Liver (tissue), 9 donors: ENCODE data around the gene INPP5F. TPM values are rescaled to one million over a fixed set of nuclear protein-coding genes. Genes with fewer than 3 reads are reported as not detected.

Source experiments
- DNase-seq: peaks from one replicate; pipeline ENCODE4 v3.0.0-alpha.2; 2017; ENCODE audit warnings: low spot score
- H3K27ac ChIP-seq, 2 donors: one replicate each; pipeline ENCODE4 v1.7.0; 2013; ENCODE audit warnings: inconsistent platforms in 2 of 2, low read length in 2 of 2, control low read depth in 1 of 2, low read depth in 1 of 2, mild to moderate bottlenecking in 1 of 2
- H3K27me3 ChIP-seq, 4 donors: one replicate each; pipeline versions ENCODE4 v1.6.1 to v1.7.0; 2013; ENCODE audit warnings: low read length in 3 of 4, inconsistent platforms in 1 of 4, mild to moderate bottlenecking in 1 of 4, moderate library complexity in 1 of 4; ENCODE audit not compliant: control insufficient read depth in 4 of 4, insufficient read depth in 4 of 4
- H3K36me3 ChIP-seq, 4 donors: one replicate each; pipeline versions ENCODE4 v1.6.1 to v1.7.0; 2013; ENCODE audit warnings: low read length in 3 of 4, mild to moderate bottlenecking in 3 of 4, low read depth in 1 of 4, moderate library complexity in 1 of 4; ENCODE audit not compliant: control insufficient read depth in 4 of 4, insufficient read depth in 3 of 4
- H3K4me1 ChIP-seq, 4 donors: one replicate each; pipeline versions ENCODE4 v1.6.1 to v1.7.0; 2013; ENCODE audit warnings: low read length in 3 of 4, mild to moderate bottlenecking in 3 of 4, moderate library complexity in 1 of 4; ENCODE audit not compliant: control insufficient read depth in 4 of 4, insufficient read depth in 4 of 4
- H3K4me3 ChIP-seq, 3 donors: one replicate each; pipeline versions ENCODE4 v1.6.1 to v1.7.0; 2013; ENCODE audit warnings: low read length in 3 of 3, control low read depth in 1 of 3, low read depth in 1 of 3, mild to moderate bottlenecking in 1 of 3
- H3K9ac ChIP-seq, 2 donors: one replicate each; pipeline ENCODE4 v1.7.0; 2013; ENCODE audit warnings: low read length in 2 of 2, mild to moderate bottlenecking in 2 of 2, moderate library complexity in 2 of 2, control low read depth in 1 of 2, low read depth in 1 of 2
- H3K9me3 ChIP-seq, 4 donors: one replicate each; pipeline versions ENCODE4 v1.6.1 to v1.7.0; 2013; ENCODE audit warnings: low read length in 3 of 4; ENCODE audit not compliant: control insufficient read depth in 4 of 4
- ATF3 ChIP-seq: IDR thresholded peaks from 2 replicates; pipeline ENCODE4 v1.6.1; 2016; ENCODE audit warnings: antibody characterized with exemption
- CTCF ChIP-seq: fragments of 150-350 bp; IDR thresholded peaks from 2 replicates; pipeline ENCODE4 v1.5.1; 2017; ENCODE audit warnings: improper control_type of control experiment, low read depth, low read length; ENCODE audit not compliant: missing input control
- EGR1 ChIP-seq, 2 donors: IDR thresholded peaks; 2 replicates each; pipeline ENCODE4 v1.6.1; 2016 to 2018; ENCODE audit warnings: antibody characterized with exemption in 2 of 2, low read depth in 2 of 2
- FOXA1 ChIP-seq: IDR thresholded peaks from 2 replicates; pipeline ENCODE4 v1.6.1; 2016; ENCODE audit warnings: antibody characterized with exemption
- FOXA2 ChIP-seq: IDR thresholded peaks from 2 replicates; pipeline ENCODE4 v1.6.1; 2016; ENCODE audit warnings: antibody characterized with exemption
- GABPA ChIP-seq, 2 donors: IDR thresholded peaks in 1 of 2; conservative IDR thresholded peaks in 1 of 2; 2 replicates each; pipeline ENCODE4 v1.6.1; 2016; ENCODE audit warnings: antibody characterized with exemption in 2 of 2, mild to moderate bottlenecking in 1 of 2, moderate library complexity in 1 of 2
- HNF4A ChIP-seq, 2 donors: conservative IDR thresholded peaks; 2 replicates each; pipeline ENCODE4 v1.6.1; 2016; ENCODE audit warnings: antibody characterized with exemption in 2 of 2, mild to moderate bottlenecking in 2 of 2
- HNF4G ChIP-seq: IDR thresholded peaks from 2 replicates; pipeline ENCODE4 v1.6.1; 2016; ENCODE audit warnings: antibody characterized with exemption
- JUND ChIP-seq, 2 donors: IDR thresholded peaks; 2 replicates each; pipeline ENCODE4 v1.6.1; 2016; ENCODE audit warnings: antibody characterized with exemption in 2 of 2
- MAX ChIP-seq: IDR thresholded peaks from 2 replicates; pipeline ENCODE4 v1.6.1; 2016; ENCODE audit warnings: antibody characterized with exemption
- NR2F2 ChIP-seq: IDR thresholded peaks from 2 replicates; pipeline ENCODE4 v1.6.1; 2016; ENCODE audit warnings: antibody characterized with exemption
- RAD21 ChIP-seq, 2 donors: IDR thresholded peaks; 2 replicates each; pipeline ENCODE4 v1.6.1; 2016; ENCODE audit warnings: antibody characterized with exemption in 2 of 2, mild to moderate bottlenecking in 2 of 2
- REST ChIP-seq: IDR thresholded peaks from 2 replicates; pipeline ENCODE4 v1.6.1; 2016; ENCODE audit warnings: antibody characterized with exemption, mild to moderate bottlenecking
- RXRA ChIP-seq, 2 donors: IDR thresholded peaks; 2 replicates each; pipeline ENCODE4 v1.6.1; 2017 to 2018; ENCODE audit warnings: antibody characterized with exemption in 2 of 2, mild to moderate bottlenecking in 1 of 2
- SP1 ChIP-seq: IDR thresholded peaks from 2 replicates; pipeline ENCODE4 v1.6.1; 2018; ENCODE audit warnings: antibody characterized with exemption, mild to moderate bottlenecking
- TAF1 ChIP-seq: conservative IDR thresholded peaks from 2 replicates; pipeline ENCODE4 v1.6.1; 2016; ENCODE audit warnings: antibody characterized with exemption, mild to moderate bottlenecking
- YY1 ChIP-seq: IDR thresholded peaks from 2 replicates; pipeline ENCODE4 v1.6.1; 2016; ENCODE audit warnings: antibody characterized with exemption, mild to moderate bottlenecking
- WGBS: extraction: QIAGEN DNeasy Blood & Tissue Kit; methylation state at CpG from one replicate; pipeline ENCODE4 v1.1.7; 2013; 5-methylcytosine and 5-hydroxymethylcytosine counted together
- polyA plus RNA-seq, 2 donors: library from polyadenylated mRNA; stranded (reverse) in 1 of 2; unstranded in 1 of 2; fragments of 200-250 nt in 1 of 2; fragments of >200 nt in 1 of 2; fragmentation: Nextera tagmentation in 1 of 2; extraction: Ambion mirVana in 1 of 2; gene quantifications; one replicate each; pipeline versions ENCODE4 v1.2.1 to v1.2.3, GENCODE V29; 2013 to 2015
- total RNA-seq, 2 donors: library from RNA; depleted of rRNA; stranded (reverse); fragments of >200 nt; gene quantifications; one replicate each; pipeline ENCODE4 v1.2.3, GENCODE V29; 2014
- donor health status: healthy.
- donor health status: healthy.
- donor health status: healthy.
- donor health status: healthy.
- donor health status: healthy.

The INPP5F gene
- total and polyA plus RNA-seq, 4 donors: 1.1 to 8.1 (median 2.1) TPM

- TF ChIP-seq REST (no peak), FOXA1 (no peak), RXRA (IDR thresholded peaks at IDR 0.05) (no peak)
Observed at GRCh38 chr10:119775529-119775928, 49.7 kb downstream of the INPP5F start (continued).

- TF ChIP-seq RAD21 (IDR thresholded peaks at IDR 0.05): no peak
- no peak for TF ChIP-seq MAX
- no peak for TF ChIP-seq HNF4A (conservative IDR thresholded peaks at IDR 0.05)
- no peak for TF ChIP-seq TAF1
- no peak for TF ChIP-seq HNF4G
- no peak for TF ChIP-seq REST
- no peak for TF ChIP-seq JUND (IDR thresholded peaks at IDR 0.05)
- no peak for TF ChIP-seq NR2F2
- 95% methylated on average over 1 of the region's 1 CpG for WGBS
- H3K27me3 ChIP-seq: no peaks in the 10 kb centered on the region
Observed at GRCh38 chr10:119776536-119776935, 50.7 kb downstream of the INPP5F start.

DNA sequence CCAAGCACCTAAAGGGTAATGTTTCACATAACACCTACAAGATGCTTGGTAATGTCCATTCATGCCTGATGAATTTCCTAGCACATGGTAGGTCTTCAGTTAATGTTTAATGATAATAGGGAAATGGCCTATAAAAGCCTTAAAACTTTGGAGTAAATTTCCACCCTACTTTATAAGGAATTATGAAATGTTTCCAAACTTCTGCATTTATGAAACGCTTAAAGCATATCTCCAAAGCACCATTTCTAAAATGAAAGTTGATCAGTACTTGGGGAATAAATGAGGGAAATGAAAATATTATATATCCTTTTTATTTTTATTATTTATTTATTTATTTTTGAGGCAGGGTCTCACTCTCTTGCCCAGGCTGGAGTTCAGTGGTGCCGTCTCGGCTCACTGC is 51.8 kb downstream of the INPP5F start:
- Histone ChIP-seq H3K9ac (no peak overlapping the region), H3K27ac (no peak overlapping the region), H3K36me3 (no peaks in the 10 kb centered on the region), H3K4me3 (no peak overlapping the region), H3K27me3 (no peaks in the 10 kb centered on the region), H3K4me1 (no peaks in the 10 kb centered on the region), H3K9me3 (no peaks in the 10 kb centered on the region)
- no peak for DNase-seq
- WGBS: 95% methylated on average over 3 of the region's 3 CpGs
- TF ChIP-seq CTCF (no peak), EGR1 (IDR thresholded peaks at IDR 0.05; ENCODE audit: low read depth in 2 of 2) (no peak), GABPA (IDR thresholded peaks at IDR 0.05 in 1 of 2, conservative IDR thresholded peaks at IDR 0.05 in 1 of 2) (no peak), FOXA1 (no peak), SP1 (no peak), YY1 (no peak), ATF3 (no peak), FOXA2 (no peak), TAF1 (no peak), REST (no peak)

More at GRCh38 chr10:119776536-119776935, 50.7 kb downstream of the INPP5F start:
- H3K4me1 ChIP-seq: no peaks in the 10 kb centered on the region
- H3K9me3 ChIP-seq: no peaks in the 10 kb centered on the region
- H3K4me3 ChIP-seq: no peak overlapping the region
- H3K27ac ChIP-seq: no peak overlapping the region
- H3K9ac ChIP-seq: no peak overlapping the region
- no peak for DNase-seq
- no peaks in the 10 kb centered on the region for H3K36me3 ChIP-seq
